Stomach smooth muscle (tissue), 2 donors: ENCODE results near the gene NCS1.

Experiments used
- H3K27ac ChIP-seq: one replicate; pipeline ENCODE4 v1.7.0; 2013; ENCODE audit warnings: mild to moderate bottlenecking, low read length, inconsistent platforms
- H3K27me3 ChIP-seq, 2 donors: one replicate each; pipeline ENCODE4 v1.7.0; 2013; ENCODE audit warnings: low read length in 2 of 2; ENCODE audit not compliant: insufficient read depth in 2 of 2, control insufficient read depth in 1 of 2
- H3K36me3 ChIP-seq, 2 donors: one replicate each; pipeline ENCODE4 v1.7.0; 2013; ENCODE audit warnings: low read length in 2 of 2; ENCODE audit not compliant: control insufficient read depth in 2 of 2, insufficient read depth in 2 of 2
- H3K4me1 ChIP-seq: one replicate; pipeline ENCODE4 v1.7.0; 2013; ENCODE audit warnings: low read length; ENCODE audit not compliant: control insufficient read depth, insufficient read depth
- H3K4me3 ChIP-seq, 2 donors: one replicate each; pipeline ENCODE4 v1.7.0; 2013; ENCODE audit warnings: low read length in 2 of 2
- H3K9ac ChIP-seq, 2 donors: one replicate each; pipeline ENCODE4 v1.7.0; 2013; ENCODE audit warnings: low read length in 2 of 2, mild to moderate bottlenecking in 1 of 2
- H3K9me3 ChIP-seq, 2 donors: one replicate each; pipeline ENCODE4 v1.7.0; 2013; ENCODE audit warnings: low read length in 2 of 2; ENCODE audit not compliant: control insufficient read depth in 2 of 2
- donor health status: healthy.
- donor health status: Pancreatic carcinoma.

NCS1 gene

DNA sequence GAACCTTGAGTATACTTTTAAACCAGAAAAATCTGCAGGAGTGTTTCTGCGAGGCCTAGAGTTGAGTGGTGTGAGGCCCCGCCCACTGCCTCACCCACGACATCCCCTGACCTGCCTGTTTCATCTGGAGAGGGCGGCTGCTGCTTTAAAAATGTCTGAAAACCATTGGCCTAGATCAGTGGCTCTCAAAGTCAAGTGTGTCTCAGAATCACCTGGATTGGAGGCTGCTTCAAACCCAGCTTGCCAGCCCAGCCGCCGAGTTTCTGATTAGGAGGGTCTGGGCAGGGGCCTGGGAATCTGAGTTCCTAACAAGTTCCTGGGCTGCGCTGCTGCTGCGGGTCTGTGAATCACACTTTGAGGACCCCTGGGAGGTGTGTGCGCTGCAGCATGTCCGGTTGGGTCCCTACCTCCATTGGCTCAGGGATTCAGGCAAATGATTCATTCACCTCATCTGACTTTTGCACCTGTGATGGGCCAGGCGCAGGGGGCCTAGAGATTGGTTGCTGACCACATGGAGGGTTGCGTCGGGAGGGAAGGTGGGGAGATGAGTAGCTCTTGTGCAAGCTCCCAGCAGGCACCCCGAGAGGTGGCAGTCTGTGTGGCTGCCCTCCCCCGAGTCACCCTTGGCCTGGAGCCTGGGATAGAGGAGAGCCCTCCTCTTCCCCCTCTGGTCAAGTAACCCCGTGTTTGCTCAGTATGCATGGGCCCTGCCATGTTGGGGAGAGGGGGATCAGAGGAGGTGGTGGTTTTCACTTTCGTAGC lies 65.7 kb downstream of the NCS1 start:
- H3K9ac ChIP-seq = no peak overlapping the region
- peaks cover 11 to 13% of the 10 kb centered on the region in 2 donors for H3K36me3 ChIP-seq
- no peaks in the 10 kb centered on the region for H3K27me3 ChIP-seq
- no peaks in the 10 kb centered on the region for H3K9me3 ChIP-seq
- peaks cover 33% of the 10 kb centered on the region for H3K4me1 ChIP-seq
- no peak overlapping the region for H3K27ac ChIP-seq
- no peak overlapping the region for H3K4me3 ChIP-seq

DNA sequence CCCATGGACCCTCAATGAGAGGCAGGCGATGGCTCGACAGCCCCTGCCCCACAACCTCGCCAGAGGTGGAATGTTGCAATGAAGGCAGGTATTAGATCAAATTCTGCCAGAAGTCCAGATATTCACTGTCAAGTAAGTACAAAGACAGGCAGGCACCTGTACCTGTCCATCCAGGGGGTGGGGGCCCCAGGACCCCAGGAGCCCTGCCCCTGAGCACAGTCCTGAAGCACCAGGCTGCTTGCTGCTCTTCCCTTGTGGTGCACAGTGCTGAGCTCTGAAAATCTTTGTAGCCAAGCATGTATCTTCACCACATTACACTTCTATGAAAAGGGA lies 67.1 kb downstream of the NCS1 start:
- no peak overlapping the region for H3K27ac ChIP-seq
- no peak overlapping the region for H3K4me3 ChIP-seq
- H3K9ac ChIP-seq = no peak overlapping the region
- H3K27me3 ChIP-seq = no peaks in the 10 kb centered on the region
- no peaks in the 10 kb centered on the region for H3K9me3 ChIP-seq
- peaks cover 0 to 3% of the 10 kb centered on the region in 2 donors for H3K36me3 ChIP-seq
- H3K4me1 ChIP-seq = peaks cover 41% of the 10 kb centered on the region

GRCh38 chr9:130239741-130240241 lies 67.6 kb downstream of the NCS1 start:
- no peak overlapping the region for H3K9ac ChIP-seq
- peaks cover 41% of the 10 kb centered on the region for H3K4me1 ChIP-seq
- H3K9me3 ChIP-seq = no peaks in the 10 kb centered on the region
- no peaks in the 10 kb centered on the region for H3K27me3 ChIP-seq
- H3K36me3 ChIP-seq = peaks cover 0 to under 1% of the 10 kb centered on the region in 2 donors
- H3K27ac ChIP-seq = no peak overlapping the region
- no peak overlapping the region for H3K4me3 ChIP-seq

GRCh38 chr9:130240410-130241197 lies 68.4 kb downstream of the NCS1 start:
- H3K27me3 ChIP-seq = no peaks in the 10 kb centered on the region
- H3K4me1 ChIP-seq = peaks cover 37% of the 10 kb centered on the region
- H3K9ac ChIP-seq = no peak overlapping the region
- H3K27ac ChIP-seq = no peak overlapping the region
- no peaks in the 10 kb centered on the region for H3K9me3 ChIP-seq
- no peak overlapping the region for H3K4me3 ChIP-seq
- H3K36me3 ChIP-seq = no peaks in the 10 kb centered on the region

- H3K27ac ChIP-seq = no peak overlapping the region
- no peak overlapping the region for H3K4me3 ChIP-seq
- H3K9ac ChIP-seq = no peak overlapping the region
- no peaks in the 10 kb centered on the region for H3K36me3 ChIP-seq
- H3K9me3 ChIP-seq = no peaks in the 10 kb centered on the region
- H3K4me1 ChIP-seq = peaks cover 32% of the 10 kb centered on the region
- no peaks in the 10 kb centered on the region for H3K27me3 ChIP-seq
Observed at GRCh38 chr9:130241198-130241535, 69.0 kb downstream of the NCS1 start.

- no peak overlapping the region for H3K9ac ChIP-seq
- peak overlapping the region; percentile 36 to 63 for H3K4me3 ChIP-seq
- peaks cover 22% of the 10 kb centered on the region for H3K4me1 ChIP-seq
- H3K27ac ChIP-seq = no peak overlapping the region
- H3K9me3 ChIP-seq = no peaks in the 10 kb centered on the region
- no peaks in the 10 kb centered on the region for H3K36me3 ChIP-seq
- H3K27me3 ChIP-seq = no peaks in the 10 kb centered on the region
Observed at GRCh38 chr9:130242270-130243014, 70.2 kb downstream of the NCS1 start.

- H3K9ac ChIP-seq = no peak overlapping the region
- H3K4me1 ChIP-seq = peaks cover 21% of the 10 kb centered on the region
- no peaks in the 10 kb centered on the region for H3K9me3 ChIP-seq
- peak overlapping the region; percentile 36 to 63 for H3K4me3 ChIP-seq
- H3K36me3 ChIP-seq = no peaks in the 10 kb centered on the region
- no peak overlapping the region for H3K27ac ChIP-seq
- H3K27me3 ChIP-seq = no peaks in the 10 kb centered on the region
Observed at GRCh38 chr9:130243015-130243881, 71.0 kb downstream of the NCS1 start.

- H3K4me3 ChIP-seq = no peak overlapping the region
- H3K27me3 ChIP-seq = no peaks in the 10 kb centered on the region
- H3K36me3 ChIP-seq = no peaks in the 10 kb centered on the region
- H3K4me1 ChIP-seq = peaks cover 20% of the 10 kb centered on the region
- H3K27ac ChIP-seq = no peak overlapping the region
- H3K9ac ChIP-seq = no peak overlapping the region
- no peaks in the 10 kb centered on the region for H3K9me3 ChIP-seq
Observed at GRCh38 chr9:130243882-130244170, 71.6 kb downstream of the NCS1 start.

GRCh38 chr9:130244548-130245165 lies 72.5 kb downstream of the NCS1 start:
- Histone ChIP-seq H3K27me3 (no peaks in the 10 kb centered on the region), H3K27ac (no peak overlapping the region), H3K9ac (no peak overlapping the region)

DNA sequence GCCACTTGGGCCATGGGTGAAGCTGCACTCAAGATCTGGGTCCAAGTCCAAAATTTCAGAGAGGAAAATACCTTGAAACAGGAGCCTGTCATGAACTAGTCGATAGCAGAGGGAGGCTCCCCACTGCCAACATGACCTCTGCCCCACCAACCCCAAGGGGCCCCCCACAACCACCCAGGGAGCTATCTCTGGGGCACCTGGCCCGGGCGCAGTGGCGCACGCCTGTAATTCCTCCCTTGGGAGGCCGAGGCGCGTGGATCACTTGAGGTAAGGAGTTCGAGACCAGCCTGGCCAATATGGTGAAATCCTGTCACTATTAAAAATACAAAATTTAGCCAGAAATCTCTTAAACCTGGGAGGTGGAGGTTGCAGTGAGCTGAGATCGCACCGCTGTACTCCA lies 73.3 kb downstream of the NCS1 start:
- Histone ChIP-seq H3K4me1 (peaks cover 20% of the 10 kb centered on the region), H3K4me3 (no peak overlapping the region), H3K9me3 (no peaks in the 10 kb centered on the region), H3K9ac (no peak overlapping the region), H3K27me3 (no peaks in the 10 kb centered on the region), H3K27ac (no peak overlapping the region), H3K36me3 (no peaks in the 10 kb centered on the region)

More at GRCh38 chr9:130244548-130245165, 72.5 kb downstream of the NCS1 start:
- Histone ChIP-seq H3K36me3 (no peaks in the 10 kb centered on the region), H3K4me3 (no peak overlapping the region), H3K4me1 (peaks cover 20% of the 10 kb centered on the region), H3K9me3 (no peaks in the 10 kb centered on the region)
